GM12864 (cell line): ENCODE data around the gene MVB12B.

Experiments used
- DNase-seq: peaks from one replicate; pipeline ENCODE4 v3.0.0-alpha.2; 2011; ENCODE audit warnings: low read depth
- H3K4me3 ChIP-seq: 2 replicates; pipeline ENCODE4 v1.5.1; 2011; ENCODE audit warnings: mild to moderate bottlenecking, low read depth, low read length, control low read depth
- CTCF ChIP-seq: IDR thresholded peaks from 2 replicates; pipeline ENCODE4 v1.5.1; 2011; ENCODE audit warnings: low read depth, mild to moderate bottlenecking, moderate library complexity, low read length, control low read depth, inconsistent platforms; ENCODE audit errors: missing control alignments

Gene MVB12B

GRCh38 chr9:126292736-126293521 lies 33.7 kb upstream of the MVB12B start:
- TF ChIP-seq CTCF, result no peak
- H3K4me3 ChIP-seq, result no peak overlapping the region
- DNase-seq, result no peak

- H3K4me3 ChIP-seq, result no peak overlapping the region
- peak; percentile 33 for TF ChIP-seq CTCF
- no peak for DNase-seq
Observed at GRCh38 chr9:126293522-126293889, 33.1 kb upstream of the MVB12B start.

- DNase-seq, result no peak
- H3K4me3 ChIP-seq, result no peak overlapping the region
- no peak for TF ChIP-seq CTCF
Observed at GRCh38 chr9:126294331-126295081, 32.1 kb upstream of the MVB12B start.

- TF ChIP-seq CTCF, result no peak
- no peak overlapping the region for H3K4me3 ChIP-seq
- DNase-seq, result no peak
Observed at GRCh38 chr9:126295082-126295477, 31.5 kb upstream of the MVB12B start.

- no peak overlapping the region for H3K4me3 ChIP-seq
- no peak for TF ChIP-seq CTCF
- DNase-seq, result no peak
Observed at GRCh38 chr9:126295516-126295915, 31.1 kb upstream of the MVB12B start.

GRCh38 chr9:126295936-126296600 lies 30.6 kb upstream of the MVB12B start:
- DNase-seq, result no peak
- no peak overlapping the region for H3K4me3 ChIP-seq
- no peak for TF ChIP-seq CTCF
